ENCODE results near the gene SPSB1. TPM values are rescaled to one million over a fixed set of nuclear protein-coding genes. Genes with fewer than 3 reads are reported as not detected.

The SPSB1 gene
- total and polyA plus RNA-seq, 2 experiments from 2014 or later: 2.4 to 6.8 TPM

GRCh38 chr1:9397997-9398526 is 105.4 kb downstream of the SPSB1 start (continued):
- TF ChIP-seq, protein P1, sequence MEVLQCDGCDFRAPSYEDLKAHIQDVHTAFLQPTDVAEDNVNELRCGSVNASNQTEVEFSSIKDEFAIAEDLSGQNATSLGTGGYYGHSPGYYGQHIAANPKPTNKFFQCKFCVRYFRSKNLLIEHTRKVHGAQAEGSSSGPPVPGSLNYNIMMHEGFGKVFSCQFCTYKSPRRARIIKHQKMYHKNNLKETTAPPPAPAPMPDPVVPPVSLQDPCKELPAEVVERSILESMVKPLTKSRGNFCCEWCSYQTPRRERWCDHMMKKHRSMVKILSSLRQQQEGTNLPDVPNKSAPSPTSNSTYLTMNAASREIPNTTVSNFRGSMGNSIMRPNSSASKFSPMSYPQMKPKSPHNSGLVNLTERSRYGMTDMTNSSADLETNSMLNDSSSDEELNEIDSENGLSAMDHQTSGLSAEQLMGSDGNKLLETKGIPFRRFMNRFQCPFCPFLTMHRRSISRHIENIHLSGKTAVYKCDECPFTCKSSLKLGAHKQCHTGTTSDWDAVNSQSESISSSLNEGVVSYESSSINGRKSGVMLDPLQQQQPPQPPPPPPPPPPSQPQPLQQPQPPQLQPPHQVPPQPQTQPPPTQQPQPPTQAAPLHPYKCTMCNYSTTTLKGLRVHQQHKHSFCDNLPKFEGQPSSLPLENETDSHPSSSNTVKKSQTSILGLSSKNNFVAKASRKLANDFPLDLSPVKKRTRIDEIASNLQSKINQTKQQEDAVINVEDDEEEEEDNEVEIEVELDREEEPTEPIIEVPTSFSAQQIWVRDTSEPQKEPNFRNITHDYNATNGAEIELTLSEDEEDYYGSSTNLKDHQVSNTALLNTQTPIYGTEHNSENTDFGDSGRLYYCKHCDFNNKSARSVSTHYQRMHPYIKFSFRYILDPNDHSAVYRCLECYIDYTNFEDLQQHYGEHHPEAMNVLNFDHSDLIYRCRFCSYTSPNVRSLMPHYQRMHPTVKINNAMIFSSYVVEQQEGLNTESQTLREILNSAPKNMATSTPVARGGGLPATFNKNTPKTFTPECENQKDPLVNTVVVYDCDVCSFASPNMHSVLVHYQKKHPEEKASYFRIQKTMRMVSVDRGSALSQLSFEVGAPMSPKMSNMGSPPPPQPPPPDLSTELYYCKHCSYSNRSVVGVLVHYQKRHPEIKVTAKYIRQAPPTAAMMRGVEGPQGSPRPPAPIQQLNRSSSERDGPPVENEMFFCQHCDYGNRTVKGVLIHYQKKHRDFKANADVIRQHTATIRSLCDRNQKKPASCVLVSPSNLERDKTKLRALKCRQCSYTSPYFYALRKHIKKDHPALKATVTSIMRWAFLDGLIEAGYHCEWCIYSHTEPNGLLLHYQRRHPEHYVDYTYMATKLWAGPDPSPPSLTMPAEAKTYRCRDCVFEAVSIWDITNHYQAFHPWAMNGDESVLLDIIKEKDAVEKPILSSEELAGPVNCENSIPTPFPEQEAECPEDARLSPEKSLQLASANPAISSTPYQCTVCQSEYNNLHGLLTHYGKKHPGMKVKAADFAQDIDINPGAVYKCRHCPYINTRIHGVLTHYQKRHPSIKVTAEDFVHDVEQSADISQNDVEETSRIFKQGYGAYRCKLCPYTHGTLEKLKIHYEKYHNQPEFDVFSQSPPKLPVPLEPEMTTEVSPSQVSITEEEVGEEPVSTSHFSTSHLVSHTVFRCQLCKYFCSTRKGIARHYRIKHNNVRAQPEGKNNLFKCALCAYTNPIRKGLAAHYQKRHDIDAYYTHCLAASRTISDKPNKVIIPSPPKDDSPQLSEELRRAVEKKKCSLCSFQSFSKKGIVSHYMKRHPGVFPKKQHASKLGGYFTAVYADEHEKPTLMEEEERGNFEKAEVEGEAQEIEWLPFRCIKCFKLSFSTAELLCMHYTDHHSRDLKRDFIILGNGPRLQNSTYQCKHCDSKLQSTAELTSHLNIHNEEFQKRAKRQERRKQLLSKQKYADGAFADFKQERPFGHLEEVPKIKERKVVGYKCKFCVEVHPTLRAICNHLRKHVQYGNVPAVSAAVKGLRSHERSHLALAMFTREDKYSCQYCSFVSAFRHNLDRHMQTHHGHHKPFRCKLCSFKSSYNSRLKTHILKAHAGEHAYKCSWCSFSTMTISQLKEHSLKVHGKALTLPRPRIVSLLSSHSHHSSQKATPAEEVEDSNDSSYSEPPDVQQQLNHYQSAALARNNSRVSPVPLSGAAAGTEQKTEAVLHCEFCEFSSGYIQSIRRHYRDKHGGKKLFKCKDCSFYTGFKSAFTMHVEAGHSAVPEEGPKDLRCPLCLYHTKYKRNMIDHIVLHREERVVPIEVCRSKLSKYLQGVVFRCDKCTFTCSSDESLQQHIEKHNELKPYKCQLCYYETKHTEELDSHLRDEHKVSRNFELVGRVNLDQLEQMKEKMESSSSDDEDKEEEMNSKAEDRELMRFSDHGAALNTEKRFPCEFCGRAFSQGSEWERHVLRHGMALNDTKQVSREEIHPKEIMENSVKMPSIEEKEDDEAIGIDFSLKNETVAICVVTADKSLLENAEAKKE (CRISPR knock-in tag; IDR thresholded peaks at IDR 0.05): no peak
- TF ChIP-seq, protein P2, sequence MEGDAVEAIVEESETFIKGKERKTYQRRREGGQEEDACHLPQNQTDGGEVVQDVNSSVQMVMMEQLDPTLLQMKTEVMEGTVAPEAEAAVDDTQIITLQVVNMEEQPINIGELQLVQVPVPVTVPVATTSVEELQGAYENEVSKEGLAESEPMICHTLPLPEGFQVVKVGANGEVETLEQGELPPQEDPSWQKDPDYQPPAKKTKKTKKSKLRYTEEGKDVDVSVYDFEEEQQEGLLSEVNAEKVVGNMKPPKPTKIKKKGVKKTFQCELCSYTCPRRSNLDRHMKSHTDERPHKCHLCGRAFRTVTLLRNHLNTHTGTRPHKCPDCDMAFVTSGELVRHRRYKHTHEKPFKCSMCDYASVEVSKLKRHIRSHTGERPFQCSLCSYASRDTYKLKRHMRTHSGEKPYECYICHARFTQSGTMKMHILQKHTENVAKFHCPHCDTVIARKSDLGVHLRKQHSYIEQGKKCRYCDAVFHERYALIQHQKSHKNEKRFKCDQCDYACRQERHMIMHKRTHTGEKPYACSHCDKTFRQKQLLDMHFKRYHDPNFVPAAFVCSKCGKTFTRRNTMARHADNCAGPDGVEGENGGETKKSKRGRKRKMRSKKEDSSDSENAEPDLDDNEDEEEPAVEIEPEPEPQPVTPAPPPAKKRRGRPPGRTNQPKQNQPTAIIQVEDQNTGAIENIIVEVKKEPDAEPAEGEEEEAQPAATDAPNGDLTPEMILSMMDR (conservative IDR thresholded peaks at IDR 0.05; ENCODE audit: low read depth in 2 of 2): no peak
- no peak for TF ChIP-seq STAT1 (IDR thresholded peaks at IDR 0.05; ENCODE audit: unreplicated experiment)
- TF ChIP-seq POLR2AphosphoS5 (IDR thresholded peaks at IDR 0.05; ENCODE audit: low read depth): no peak
- no peak for TF ChIP-seq ZNF114 (CRISPR knock-in tag; IDR thresholded peaks at IDR 0.05)
- no peak for TF ChIP-seq CREB1 (CRISPR knock-in tag; IDR thresholded peaks at IDR 0.05; ENCODE audit: low read depth)
- no peak for TF ChIP-seq EZH2 (IDR thresholded peaks at IDR 0.05; ENCODE audit: low read depth, unreplicated experiment)
- TF ChIP-seq JUNB (IDR thresholded peaks at IDR 0.05; ENCODE audit: unreplicated experiment): no peak
- no peak for TF ChIP-seq EZH2phosphoT487 (IDR thresholded peaks at IDR 0.05; ENCODE audit: unreplicated experiment)

All from GM23338 (cell line).